NCI-H1436 (cell line): Measurements from ENCODE around the gene KPNA3.
"Not testable (repeated sequence)": the region's sequence is repeated elsewhere in the genome, so short reads cannot be mapped to it uniquely, and the experiment has no call there.

Source experiments
- DNase-seq: peaks from one replicate; lab custom pipeline; 2025; lab: John Stamatoyannopoulos, UW

The KPNA3 gene

GRCh38 chr13:49749848-49750247, 42.6 kb downstream of the KPNA3 start:
- no peak for DNase-seq

GRCh38 chr13:49746111-49746510, 46.4 kb downstream of the KPNA3 start:
- no peak for DNase-seq

- no peak for DNase-seq
These were observed 51.6 kb downstream of the KPNA3 start for GRCh38 chr13:49740870-49741269.

GRCh38 chr13:49739498-49740187, 52.8 kb downstream of the KPNA3 start:
- DNase-seq = no peak

GRCh38 chr13:49733181-49733951, 59.1 kb downstream of the KPNA3 start:
- no peak for DNase-seq

- no peak for DNase-seq
These were observed 60.7 kb downstream of the KPNA3 start for GRCh38 chr13:49731766-49732165.

- DNase-seq = no peak
These were observed 75.9 kb downstream of the KPNA3 start for GRCh38 chr13:49716615-49717014.

GRCh38 chr13:49714757-49715156, 77.7 kb downstream of the KPNA3 start:
- DNase-seq = no peak

GRCh38 chr13:49711218-49711863, 81.1 kb downstream of the KPNA3 start:
- DNase-seq = no peak

GRCh38 chr13:49704264-49704663, 88.2 kb downstream of the KPNA3 start:
- not testable (repeated sequence) for DNase-seq

- DNase-seq = no peak
These were observed 91.0 kb downstream of the KPNA3 start for GRCh38 chr13:49701491-49701890.

- DNase-seq = no peak
These were observed 95.0 kb downstream of the KPNA3 start for GRCh38 chr13:49697468-49697867.

GRCh38 chr13:49694446-49694845, 98.0 kb downstream of the KPNA3 start:
- no peak for DNase-seq

- no peak for DNase-seq
These were observed 98.6 kb downstream of the KPNA3 start for GRCh38 chr13:49693877-49694276.

- DNase-seq = no peak
These were observed 99.2 kb downstream of the KPNA3 start for GRCh38 chr13:49693191-49693733.

GRCh38 chr13:49690995-49691784, 101.3 kb downstream of the KPNA3 start, which contains the start of gene EBPL:
Gene EBPL (minus strand): TSS chr13:49691486. CDS start chr13:49691424, 62 bp downstream.
- DNase-seq = peak; percentile 76

GRCh38 chr13:49690133-49690994, 102.1 kb downstream of the KPNA3 start:
- DNase-seq = no peak

- DNase-seq = no peak
These were observed 109.0 kb downstream of the KPNA3 start for GRCh38 chr13:49683489-49683888.

GRCh38 chr13:49681842-49682435, 110.5 kb downstream of the KPNA3 start:
- DNase-seq = no peak

GRCh38 chr13:49679246-49679645, 113.2 kb downstream of the KPNA3 start:
- DNase-seq = no peak
